ENCODE data around the gene POGLUT2.

POGLUT2 gene

GRCh38 chr13:102774214-102774568, 24.6 kb downstream of the POGLUT2 start:
- no peak for TF ChIP-seq CTCF (conservative IDR thresholded peaks at IDR 0.05; ENCODE audit: low read depth, low read length)
- H3K4me3 ChIP-seq (ENCODE audit: low read depth, low read length): peak overlapping the region; percentile 85
- DNase-seq (ENCODE audit: low read depth): no peak

DNA sequence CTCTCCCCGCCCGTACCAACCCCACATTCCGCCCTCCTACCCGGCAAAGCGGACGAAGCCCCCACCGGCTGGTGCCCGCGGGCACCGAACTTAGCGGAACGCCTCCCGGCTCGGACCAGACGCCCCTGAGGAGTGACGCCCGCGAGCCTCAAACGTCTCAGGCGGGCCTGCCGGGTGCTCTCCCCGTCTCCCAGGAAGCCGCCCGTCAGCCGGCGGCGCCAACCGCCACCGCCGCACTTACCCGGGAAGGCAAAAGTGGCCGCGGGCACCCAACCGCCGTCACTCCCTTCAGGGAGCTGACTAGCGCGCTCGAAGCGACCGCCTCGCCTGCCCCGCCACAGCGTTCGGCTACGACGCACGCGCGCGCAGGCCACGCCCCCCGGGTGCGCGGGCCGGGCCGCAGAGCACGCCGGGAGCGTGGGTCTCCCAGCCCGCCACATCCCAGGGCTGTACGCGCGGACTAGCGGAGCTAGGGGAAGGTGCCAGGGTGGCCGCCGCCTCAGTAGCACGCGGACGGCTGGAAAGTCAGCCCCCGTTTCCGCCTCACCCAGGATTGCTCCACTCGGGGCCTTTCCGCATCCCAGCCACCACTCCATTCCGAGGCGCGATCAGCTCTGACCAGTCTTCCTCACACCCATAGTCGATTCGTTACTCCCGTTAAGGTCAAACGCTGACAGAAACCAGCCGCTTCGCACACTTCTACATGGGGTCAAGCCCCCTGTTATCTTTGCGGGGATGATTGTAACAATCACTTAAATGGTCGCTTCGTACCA, 25.1 kb downstream of the POGLUT2 start, which contains the start of gene TEX30:
Gene TEX30, minus strand, starts transcription at position 346 of the 773 bp plus-strand sequence. CDS start 3,760 bp downstream, outside the sequence.
- peak within 1 kb of the TSS; percentile 85 for H3K4me3 ChIP-seq (ENCODE audit: low read depth, low read length)
- peak; percentile 80 for DNase-seq (ENCODE audit: low read depth)
- peak; percentile 5 for TF ChIP-seq CTCF (conservative IDR thresholded peaks at IDR 0.05; ENCODE audit: low read depth, low read length)

GRCh38 chr13:102772042-102772425, 26.7 kb downstream of the POGLUT2 start:
- no peak for DNase-seq (ENCODE audit: low read depth)
- no peak overlapping the region for H3K4me3 ChIP-seq (ENCODE audit: low read depth, low read length)
- no peak for TF ChIP-seq CTCF (conservative IDR thresholded peaks at IDR 0.05; ENCODE audit: low read depth, low read length)

DNA sequence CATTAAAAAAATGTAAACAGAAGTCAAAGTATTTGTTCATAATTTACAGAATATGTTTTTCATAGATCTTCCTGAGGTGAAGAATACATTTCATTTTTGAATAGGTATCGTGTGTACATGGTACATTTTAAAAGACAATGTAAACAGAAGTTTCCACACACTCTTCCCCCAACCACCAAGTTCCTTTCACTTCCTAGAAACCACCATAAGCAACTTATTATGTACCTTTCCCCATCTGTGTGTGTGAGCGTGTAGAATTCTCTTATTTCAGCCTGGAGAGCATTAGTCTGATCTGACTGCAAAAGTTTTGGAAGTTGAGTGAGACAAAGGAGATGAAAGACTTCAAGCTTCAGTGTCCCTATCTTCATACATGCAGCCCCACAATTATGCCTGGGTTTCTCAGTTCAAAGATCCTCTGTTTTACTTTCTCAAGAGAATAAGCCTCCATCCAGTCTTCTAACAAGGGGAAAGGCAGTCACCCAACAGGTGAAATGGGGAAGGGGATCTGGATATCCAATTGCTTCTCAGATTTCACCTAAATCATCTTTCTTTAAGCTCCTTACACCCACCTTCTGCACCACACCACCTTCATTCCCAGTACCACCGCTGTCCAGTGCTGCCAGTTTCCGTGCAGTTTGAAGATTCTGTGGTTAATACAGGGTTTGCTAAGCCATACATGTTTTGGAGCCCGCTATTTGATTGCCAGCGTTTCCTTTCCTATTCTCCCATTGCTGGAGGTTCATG, 27.3 kb downstream of the POGLUT2 start:
- no peak for TF ChIP-seq CTCF (conservative IDR thresholded peaks at IDR 0.05; ENCODE audit: low read depth, low read length)
- H3K4me3 ChIP-seq (ENCODE audit: low read depth, low read length): no peak overlapping the region
- no peak for DNase-seq (ENCODE audit: low read depth)

- DNase-seq (ENCODE audit: low read depth): peak; percentile 70
Observed at GRCh38 chr13:102770435-102770834, 28.3 kb downstream of the POGLUT2 start.

GRCh38 chr13:102769679-102770078, 29.1 kb downstream of the POGLUT2 start:
- peak; percentile 7 for TF ChIP-seq CTCF (conservative IDR thresholded peaks at IDR 0.05; ENCODE audit: low read depth, low read length)
- peak; percentile 51 for DNase-seq (ENCODE audit: low read depth)
- H3K4me3 ChIP-seq (ENCODE audit: low read depth, low read length): no peak overlapping the region

More at GRCh38 chr13:102770435-102770834, 28.3 kb downstream of the POGLUT2 start:
- TF ChIP-seq CTCF (conservative IDR thresholded peaks at IDR 0.05; ENCODE audit: low read depth, low read length): no peak
- H3K4me3 ChIP-seq (ENCODE audit: low read depth, low read length): no peak overlapping the region
